HEK293 (cell line): ENCODE measurements around the gene PLBD1.

Experiments used
- CTCF ChIA-PET: fragments of 350-600 bp; formaldehyde crosslinking; extraction: SDS; loops from one replicate; lab custom pipeline; 2021; ENCODE audit warnings: antibody characterized with exemption; lab: Yijun Ruan, JAX
- POLR2A ChIA-PET: fragments of 300-600 bp; formaldehyde crosslinking; extraction: SDS; loops from one replicate; lab custom pipeline; 2020; ENCODE audit warnings: antibody characterized with exemption, inconsistent platforms; lab: Yijun Ruan, JAX
- H3K27ac ChIP-seq: fragments of 200-500 bp; sonication (Bioruptor generic); 2 replicates; pipeline ENCODE4 v1.5.1; 2014; ENCODE audit warnings: low read depth, low read length, control low read depth, inconsistent platforms; ENCODE audit errors: extremely low read depth
- H3K36me3 ChIP-seq, 2 experiments: fragments of 200-500 bp in 1 of 2; sonication (Bioruptor generic) in 1 of 2; 1 replicate in 1 of 2; 2 replicates in 1 of 2; pipeline ENCODE4 v1.5.1; 2014 to 2017; ENCODE audit warnings: inconsistent platforms in 2 of 2, low read length in 2 of 2; ENCODE audit not compliant: control insufficient read depth in 2 of 2, insufficient read depth in 1 of 2
- H3K4me1 ChIP-seq: fragments of 200-500 bp; sonication (Bioruptor generic); 2 replicates; pipeline ENCODE4 v1.5.1; 2014; ENCODE audit warnings: mild to moderate bottlenecking, low read length, inconsistent platforms; ENCODE audit not compliant: control insufficient read depth, insufficient read depth
- H3K4me3 ChIP-seq: 2 replicates; pipeline ENCODE4 v1.5.1; 2011; ENCODE audit warnings: low read depth, mild to moderate bottlenecking, control low read depth, low read length, moderate library complexity
- H3K9me3 ChIP-seq: fragments of 200-500 bp; sonication (Bioruptor generic); 2 replicates; pipeline ENCODE4 v1.5.1; 2014; ENCODE audit warnings: low read depth, low read length, inconsistent platforms; ENCODE audit not compliant: control insufficient read depth, insufficient read depth
- KLF1 ChIP-seq: fragments of 450-650 bp; formaldehyde crosslinking; IDR thresholded peaks from 2 replicates; pipeline ENCODE4 v1.5.1; 2016; ENCODE audit warnings: missing biosample characterization, missing genetic modification characterization
- KLF10 ChIP-seq: fragments of 450-650 bp; IDR thresholded peaks from 2 replicates; pipeline ENCODE4 v1.5.1; 2018; ENCODE audit warnings: missing biosample characterization, mild to moderate bottlenecking, missing genetic modification characterization
- MZF1 ChIP-seq: fragments of 450-650 bp; formaldehyde crosslinking; IDR thresholded peaks from 2 replicates; pipeline ENCODE4 v1.5.1; 2017; ENCODE audit warnings: missing biosample characterization, missing genetic modification characterization, borderline replicate concordance
- REPIN1 ChIP-seq: fragments of 450-650 bp; formaldehyde crosslinking; IDR thresholded peaks from 2 replicates; pipeline ENCODE4 v1.5.1; 2017; ENCODE audit warnings: missing biosample characterization, missing genetic modification characterization, low read depth
- SALL2 ChIP-seq: fragments of 450-650 bp; formaldehyde crosslinking; IDR thresholded peaks from 2 replicates; pipeline ENCODE4 v1.5.0; 2017; ENCODE audit warnings: missing biosample characterization, mild to moderate bottlenecking, missing genetic modification characterization, borderline replicate concordance
- SCRT2 ChIP-seq: fragments of 450-650 bp; formaldehyde crosslinking; IDR thresholded peaks from 2 replicates; pipeline ENCODE4 v1.5.1; 2016; ENCODE audit warnings: missing biosample characterization, missing genetic modification characterization
- SP2 ChIP-seq: fragments of 450-650 bp; formaldehyde crosslinking; IDR thresholded peaks from 2 replicates; pipeline ENCODE4 v1.5.1; 2016; ENCODE audit warnings: missing biosample characterization, missing genetic modification characterization
- ZBTB21 ChIP-seq: fragments of 450-650 bp; formaldehyde crosslinking; IDR thresholded peaks from 2 replicates; pipeline ENCODE4 v1.5.1; 2017; ENCODE audit warnings: missing biosample characterization, missing genetic modification characterization
- ZFP3 ChIP-seq: fragments of 450-650 bp; formaldehyde crosslinking; IDR thresholded peaks from 2 replicates; pipeline ENCODE4 v1.5.1; 2016; ENCODE audit warnings: low read depth, missing biosample characterization, missing genetic modification characterization
- ZNF114 ChIP-seq: fragments of 450-650 bp; formaldehyde crosslinking; IDR thresholded peaks from 2 replicates; pipeline ENCODE4 v1.5.0; 2017; ENCODE audit warnings: missing biosample characterization, missing genetic modification characterization
- ZNF121 ChIP-seq: fragments of 450-650 bp; formaldehyde crosslinking; IDR thresholded peaks from 2 replicates; pipeline ENCODE4 v1.5.1; 2016; ENCODE audit warnings: missing biosample characterization, missing genetic modification characterization
- ZNF140 ChIP-seq: fragments of 450-650 bp; formaldehyde crosslinking; IDR thresholded peaks from 2 replicates; pipeline ENCODE4 v1.5.1; 2016; ENCODE audit warnings: missing biosample characterization, missing genetic modification characterization
- ZNF146 ChIP-seq: fragments of 450-650 bp; formaldehyde crosslinking; IDR thresholded peaks from 2 replicates; pipeline ENCODE4 v1.5.1; 2016; ENCODE audit warnings: missing biosample characterization, missing genetic modification characterization
- ZNF155 ChIP-seq: fragments of 450-650 bp; formaldehyde crosslinking; IDR thresholded peaks from 2 replicates; pipeline ENCODE4 v1.5.1; 2016; ENCODE audit warnings: missing biosample characterization, missing genetic modification characterization
- ZNF157 ChIP-seq: fragments of 450-650 bp; formaldehyde crosslinking; IDR thresholded peaks from 2 replicates; pipeline ENCODE4 v1.5.1; 2016; ENCODE audit warnings: missing biosample characterization, missing genetic modification characterization
- ZNF16 ChIP-seq: fragments of 450-650 bp; formaldehyde crosslinking; IDR thresholded peaks from 2 replicates; pipeline ENCODE4 v1.5.1; 2016; ENCODE audit warnings: low read depth, missing biosample characterization, missing genetic modification characterization
- ZNF202 ChIP-seq: fragments of 450-650 bp; formaldehyde crosslinking; IDR thresholded peaks from 2 replicates; pipeline ENCODE4 v1.5.1; 2016; ENCODE audit warnings: missing biosample characterization, missing genetic modification characterization, borderline replicate concordance
- ZNF266 ChIP-seq: fragments of 450-650 bp; formaldehyde crosslinking; IDR thresholded peaks from 2 replicates; pipeline ENCODE4 v1.5.1; 2016; ENCODE audit warnings: missing biosample characterization, missing genetic modification characterization, low read depth
- ZNF311 ChIP-seq: fragments of 450-650 bp; formaldehyde crosslinking; IDR thresholded peaks from 2 replicates; pipeline ENCODE4 v1.5.1; 2017; ENCODE audit warnings: missing biosample characterization, missing genetic modification characterization, borderline replicate concordance
- ZNF341 ChIP-seq: fragments of 450-650 bp; formaldehyde crosslinking; IDR thresholded peaks from 2 replicates; pipeline ENCODE4; 2016; ENCODE audit warnings: low read depth, missing biosample characterization, missing genetic modification characterization
- ZNF404 ChIP-seq: fragments of 450-650 bp; formaldehyde crosslinking; IDR thresholded peaks from 2 replicates; pipeline ENCODE4 v1.5.1; 2017; ENCODE audit warnings: missing biosample characterization, missing genetic modification characterization
- ZNF48 ChIP-seq: fragments of 450-650 bp; formaldehyde crosslinking; IDR thresholded peaks from 2 replicates; pipeline ENCODE4 v1.5.1; 2016; ENCODE audit warnings: missing biosample characterization, missing genetic modification characterization
- ZNF521 ChIP-seq: fragments of 450-650 bp; formaldehyde crosslinking; IDR thresholded peaks from 2 replicates; pipeline ENCODE4 v1.5.1; 2017; ENCODE audit warnings: missing biosample characterization, mild to moderate bottlenecking, missing genetic modification characterization
- ZNF530 ChIP-seq: fragments of 450-650 bp; formaldehyde crosslinking; IDR thresholded peaks from 2 replicates; pipeline ENCODE4 v1.5.1; 2016; ENCODE audit warnings: low read depth, missing biosample characterization, missing genetic modification characterization
- ZNF571 ChIP-seq: fragments of 450-650 bp; formaldehyde crosslinking; IDR thresholded peaks from 2 replicates; pipeline ENCODE4 v1.5.0; 2017; ENCODE audit warnings: missing biosample characterization, missing genetic modification characterization
- ZNF654 ChIP-seq: fragments of 450-650 bp; formaldehyde crosslinking; IDR thresholded peaks from 2 replicates; pipeline ENCODE4 v1.5.1; 2016; ENCODE audit warnings: low read depth, missing biosample characterization, missing genetic modification characterization
- ZNF670 ChIP-seq: fragments of 450-650 bp; formaldehyde crosslinking; IDR thresholded peaks from 2 replicates; pipeline ENCODE4 v1.5.1; 2016; ENCODE audit warnings: missing biosample characterization, missing genetic modification characterization, low read depth
- ZNF677 ChIP-seq: fragments of 450-650 bp; IDR thresholded peaks from 2 replicates; pipeline ENCODE4 v1.5.0; 2018; ENCODE audit warnings: missing biosample characterization, mild to moderate bottlenecking, missing genetic modification characterization, moderate library complexity
- ZNF837 ChIP-seq: fragments of 450-650 bp; formaldehyde crosslinking; IDR thresholded peaks from 2 replicates; pipeline ENCODE4 v1.5.1; 2016; ENCODE audit warnings: missing biosample characterization, missing genetic modification characterization
- ZNF843 ChIP-seq: fragments of 450-650 bp; formaldehyde crosslinking; IDR thresholded peaks from 2 replicates; pipeline ENCODE4 v1.5.1; 2016; ENCODE audit warnings: missing biosample characterization, missing genetic modification characterization
- TF ChIP-seq, protein P1 (sequence below): fragments of 450-650 bp; formaldehyde crosslinking; IDR thresholded peaks from 2 replicates; pipeline ENCODE4 v1.5.1; 2016; ENCODE audit warnings: missing biosample characterization, missing genetic modification characterization
- TF ChIP-seq, protein P2 (sequence below): fragments of 450-650 bp; formaldehyde crosslinking; IDR thresholded peaks from 2 replicates; pipeline ENCODE4 v1.5.0; 2017; ENCODE audit warnings: missing biosample characterization, missing genetic modification characterization, borderline replicate concordance
- TF ChIP-seq, protein P3 (sequence below): sonication (generic); formaldehyde crosslinking; IDR thresholded peaks from 2 replicates; pipeline ENCODE4 v1.8.1; 2022; ENCODE audit warnings: mild to moderate bottlenecking, moderate library complexity, missing genetic modification reagents
- TF ChIP-seq, protein P4 (sequence below): fragments of 450-650 bp; formaldehyde crosslinking; IDR thresholded peaks from 2 replicates; pipeline ENCODE4 v1.5.1; 2017; ENCODE audit warnings: missing biosample characterization, missing genetic modification characterization

The PLBD1 gene

DNA sequence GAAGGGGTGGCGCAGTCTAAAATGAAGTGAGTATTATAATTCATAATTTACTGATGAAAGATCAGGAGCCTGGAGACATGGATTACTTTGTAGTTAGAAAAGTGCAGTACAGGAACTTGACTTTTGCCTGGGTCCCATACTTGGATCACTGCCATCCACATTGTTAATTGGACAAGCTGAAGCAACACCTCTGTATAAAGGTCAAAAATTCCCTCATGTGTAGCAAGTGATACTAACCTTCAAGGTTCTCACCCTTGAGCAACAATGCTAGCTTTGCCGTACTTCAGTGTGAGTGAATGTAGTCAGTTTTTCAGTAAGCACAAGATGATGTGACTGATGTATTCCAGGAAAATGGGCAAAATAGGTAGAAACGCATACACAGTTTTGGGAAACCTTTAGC lies 44.6 kb upstream of the PLBD1 start:
- no peaks in the 10 kb centered on the region for H3K4me1 ChIP-seq
- CTCF ChIA-PET, result interaction anchor here (0.7 to 1.1 kb wide), 3 partner anchors 97 to 1190 kb away, joined by 3 to 4 read pairs (median 4); no protein-coding TSS in a partner anchor
- H3K36me3 ChIP-seq, result no peaks in the 10 kb centered on the region
- H3K27ac ChIP-seq, result no peak overlapping the region
- POLR2A ChIA-PET, result no interaction called here
- no peaks in the 10 kb centered on the region for H3K9me3 ChIP-seq
- no peak for TF ChIP-seq ZNF843 (tag by site-specific recombination)
- TF ChIP-seq ZNF16 (tag by site-specific recombination), result no peak
- TF ChIP-seq, protein P1, sequence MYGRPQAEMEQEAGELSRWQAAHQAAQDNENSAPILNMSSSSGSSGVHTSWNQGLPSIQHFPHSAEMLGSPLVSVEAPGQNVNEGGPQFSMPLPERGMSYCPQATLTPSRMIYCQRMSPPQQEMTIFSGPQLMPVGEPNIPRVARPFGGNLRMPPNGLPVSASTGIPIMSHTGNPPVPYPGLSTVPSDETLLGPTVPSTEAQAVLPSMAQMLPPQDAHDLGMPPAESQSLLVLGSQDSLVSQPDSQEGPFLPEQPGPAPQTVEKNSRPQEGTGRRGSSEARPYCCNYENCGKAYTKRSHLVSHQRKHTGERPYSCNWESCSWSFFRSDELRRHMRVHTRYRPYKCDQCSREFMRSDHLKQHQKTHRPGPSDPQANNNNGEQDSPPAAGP, result no peak
- TF ChIP-seq ZNF266, result no peak
- no peak for TF ChIP-seq ZNF121 (tag by site-specific recombination)
- no peak for TF ChIP-seq ZNF146 (tag by site-specific recombination)
- TF ChIP-seq ZNF837, result no peak
- TF ChIP-seq, protein P2, sequence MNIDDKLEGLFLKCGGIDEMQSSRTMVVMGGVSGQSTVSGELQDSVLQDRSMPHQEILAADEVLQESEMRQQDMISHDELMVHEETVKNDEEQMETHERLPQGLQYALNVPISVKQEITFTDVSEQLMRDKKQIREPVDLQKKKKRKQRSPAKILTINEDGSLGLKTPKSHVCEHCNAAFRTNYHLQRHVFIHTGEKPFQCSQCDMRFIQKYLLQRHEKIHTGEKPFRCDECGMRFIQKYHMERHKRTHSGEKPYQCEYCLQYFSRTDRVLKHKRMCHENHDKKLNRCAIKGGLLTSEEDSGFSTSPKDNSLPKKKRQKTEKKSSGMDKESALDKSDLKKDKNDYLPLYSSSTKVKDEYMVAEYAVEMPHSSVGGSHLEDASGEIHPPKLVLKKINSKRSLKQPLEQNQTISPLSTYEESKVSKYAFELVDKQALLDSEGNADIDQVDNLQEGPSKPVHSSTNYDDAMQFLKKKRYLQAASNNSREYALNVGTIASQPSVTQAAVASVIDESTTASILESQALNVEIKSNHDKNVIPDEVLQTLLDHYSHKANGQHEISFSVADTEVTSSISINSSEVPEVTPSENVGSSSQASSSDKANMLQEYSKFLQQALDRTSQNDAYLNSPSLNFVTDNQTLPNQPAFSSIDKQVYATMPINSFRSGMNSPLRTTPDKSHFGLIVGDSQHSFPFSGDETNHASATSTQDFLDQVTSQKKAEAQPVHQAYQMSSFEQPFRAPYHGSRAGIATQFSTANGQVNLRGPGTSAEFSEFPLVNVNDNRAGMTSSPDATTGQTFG (tag by site-specific recombination), result no peak
- no peak for TF ChIP-seq REPIN1 (tag by site-specific recombination)
- TF ChIP-seq, protein P3, sequence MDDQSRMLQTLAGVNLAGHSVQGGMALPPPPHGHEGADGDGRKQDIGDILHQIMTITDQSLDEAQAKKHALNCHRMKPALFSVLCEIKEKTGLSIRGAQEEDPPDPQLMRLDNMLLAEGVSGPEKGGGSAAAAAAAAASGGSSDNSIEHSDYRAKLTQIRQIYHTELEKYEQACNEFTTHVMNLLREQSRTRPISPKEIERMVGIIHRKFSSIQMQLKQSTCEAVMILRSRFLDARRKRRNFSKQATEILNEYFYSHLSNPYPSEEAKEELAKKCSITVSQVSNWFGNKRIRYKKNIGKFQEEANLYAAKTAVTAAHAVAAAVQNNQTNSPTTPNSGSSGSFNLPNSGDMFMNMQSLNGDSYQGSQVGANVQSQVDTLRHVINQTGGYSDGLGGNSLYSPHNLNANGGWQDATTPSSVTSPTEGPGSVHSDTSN (CRISPR knock-in tag), result no peak
- no peak for TF ChIP-seq SALL2 (tag by site-specific recombination)
- no peak for TF ChIP-seq ZNF530 (tag by site-specific recombination)
- no peak for TF ChIP-seq ZNF670
- no peak for TF ChIP-seq ZNF654 (tag by site-specific recombination)
- TF ChIP-seq SP2 (tag by site-specific recombination), result no peak
- no peak for TF ChIP-seq MZF1 (tag by site-specific recombination)
- no peak for TF ChIP-seq ZNF157 (tag by site-specific recombination)
- TF ChIP-seq ZNF677 (tag by site-specific recombination), result no peak
- TF ChIP-seq ZNF311 (tag by site-specific recombination), result no peak
- no peak overlapping the region for H3K4me3 ChIP-seq

DNA sequence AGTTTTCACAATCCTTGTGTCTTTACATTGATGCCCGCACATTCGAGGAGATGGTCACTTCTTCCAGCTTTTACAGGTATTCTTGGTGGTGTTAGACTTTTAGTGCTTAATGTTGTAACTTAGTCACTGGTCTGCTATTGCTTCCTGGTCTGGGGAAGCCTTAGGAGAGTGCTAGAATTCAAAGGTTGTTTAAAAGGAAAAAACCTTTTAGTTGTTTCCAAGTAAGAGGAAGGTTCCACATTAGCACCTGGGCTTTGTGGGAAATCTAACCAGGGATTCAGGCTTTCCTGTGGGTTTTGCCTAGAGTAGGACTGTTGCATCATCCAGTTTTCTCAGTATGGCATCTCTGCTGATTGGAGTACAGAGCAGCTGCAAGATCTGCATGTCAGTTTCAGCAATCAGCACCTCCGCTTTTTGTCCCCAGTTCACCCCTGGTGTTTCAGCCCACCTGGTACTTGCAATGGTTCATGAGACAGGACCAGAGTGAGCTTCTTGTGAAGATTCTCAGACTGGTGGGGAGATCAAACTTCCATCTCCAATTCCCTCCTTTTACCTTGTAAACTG lies 44.0 kb upstream of the PLBD1 start:
- H3K4me3 ChIP-seq, result no peak overlapping the region
- H3K4me1 ChIP-seq, result no peaks in the 10 kb centered on the region
- POLR2A ChIA-PET, result no interaction called here
- H3K36me3 ChIP-seq, result no peaks in the 10 kb centered on the region
- TF ChIP-seq ZNF202 (tag by site-specific recombination) (no peak), ZBTB21 (tag by site-specific recombination) (no peak), ZFP3 (tag by site-specific recombination) (no peak), ZNF140 (tag by site-specific recombination) (no peak), ZNF114 (tag by site-specific recombination) (no peak), ZNF341 (tag by site-specific recombination) (no peak), ZNF521 (tag by site-specific recombination) (no peak), KLF10 (no peak), ZNF404 (tag by site-specific recombination) (no peak), SCRT2 (tag by site-specific recombination) (no peak), ZNF155 (tag by site-specific recombination) (no peak), ZNF48 (tag by site-specific recombination) (no peak), ZNF571 (tag by site-specific recombination) (no peak), KLF1 (no peak)
- TF ChIP-seq, protein P4, sequence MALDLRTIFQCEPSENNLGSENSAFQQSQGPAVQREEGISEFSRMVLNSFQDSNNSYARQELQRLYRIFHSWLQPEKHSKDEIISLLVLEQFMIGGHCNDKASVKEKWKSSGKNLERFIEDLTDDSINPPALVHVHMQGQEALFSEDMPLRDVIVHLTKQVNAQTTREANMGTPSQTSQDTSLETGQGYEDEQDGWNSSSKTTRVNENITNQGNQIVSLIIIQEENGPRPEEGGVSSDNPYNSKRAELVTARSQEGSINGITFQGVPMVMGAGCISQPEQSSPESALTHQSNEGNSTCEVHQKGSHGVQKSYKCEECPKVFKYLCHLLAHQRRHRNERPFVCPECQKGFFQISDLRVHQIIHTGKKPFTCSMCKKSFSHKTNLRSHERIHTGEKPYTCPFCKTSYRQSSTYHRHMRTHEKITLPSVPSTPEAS (tag by site-specific recombination), result no peak
- H3K27ac ChIP-seq, result no peak overlapping the region
- no peaks in the 10 kb centered on the region for H3K9me3 ChIP-seq
- CTCF ChIA-PET, result interaction anchor here (0.7 to 1.1 kb wide), 2 partner anchors 97 to 328 kb away, joined by 3 to 4 read pairs; no protein-coding TSS in a partner anchor
